AG10803 (cell line): ENCODE measurements around the gene INTS12.
"Not testable (repeated sequence)": the region's sequence is repeated elsewhere in the genome, so short reads cannot be mapped to it uniquely, and the experiment has no call there.

Experiments used
- DNase-seq: peaks from one replicate; pipeline ENCODE4 v3.0.0; 2010; ENCODE audit warnings: low read depth
- H3K4me3 ChIP-seq: 2 replicates; pipeline ENCODE4 v1.5.1; 2011; ENCODE audit warnings: mild to moderate bottlenecking, low read length, control low read depth
- TF ChIP-seq, protein P1 (sequence below): conservative IDR thresholded peaks from 2 replicates; pipeline ENCODE4 v1.5.1; 2011; ENCODE audit warnings: mild to moderate bottlenecking, low read length, control low read depth, inconsistent platforms

The INTS12 gene

DNA sequence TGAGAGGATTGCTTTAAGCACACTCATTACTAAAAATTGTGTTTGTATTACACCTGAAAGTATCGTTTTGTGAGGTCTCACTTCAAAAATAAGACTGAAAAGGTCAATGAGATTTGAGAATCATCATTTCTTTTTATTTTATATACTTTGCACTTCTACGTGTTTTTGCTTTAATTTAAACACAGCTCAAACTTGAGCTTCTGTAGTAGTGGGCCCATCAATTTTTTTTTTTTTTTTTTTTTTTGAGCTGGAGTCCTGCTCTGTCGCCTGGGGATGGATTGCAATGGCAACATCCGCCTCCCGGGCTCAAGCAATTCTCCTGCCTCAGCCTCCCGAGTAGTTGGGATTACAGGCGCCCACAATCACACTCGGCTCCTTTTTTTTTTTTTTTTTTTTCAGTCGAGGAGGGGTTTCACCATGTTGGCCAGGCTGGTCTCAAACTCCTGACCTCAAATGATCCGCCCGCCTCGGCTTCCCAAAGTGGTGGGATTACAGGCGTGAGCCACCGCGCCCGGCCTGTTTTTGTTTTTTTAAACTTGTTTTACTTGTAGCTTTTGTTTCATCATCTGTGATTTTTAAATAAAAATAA is 1.6 kb upstream of the INTS12 start:
- DNase-seq = no peak
- TF ChIP-seq, protein P1, sequence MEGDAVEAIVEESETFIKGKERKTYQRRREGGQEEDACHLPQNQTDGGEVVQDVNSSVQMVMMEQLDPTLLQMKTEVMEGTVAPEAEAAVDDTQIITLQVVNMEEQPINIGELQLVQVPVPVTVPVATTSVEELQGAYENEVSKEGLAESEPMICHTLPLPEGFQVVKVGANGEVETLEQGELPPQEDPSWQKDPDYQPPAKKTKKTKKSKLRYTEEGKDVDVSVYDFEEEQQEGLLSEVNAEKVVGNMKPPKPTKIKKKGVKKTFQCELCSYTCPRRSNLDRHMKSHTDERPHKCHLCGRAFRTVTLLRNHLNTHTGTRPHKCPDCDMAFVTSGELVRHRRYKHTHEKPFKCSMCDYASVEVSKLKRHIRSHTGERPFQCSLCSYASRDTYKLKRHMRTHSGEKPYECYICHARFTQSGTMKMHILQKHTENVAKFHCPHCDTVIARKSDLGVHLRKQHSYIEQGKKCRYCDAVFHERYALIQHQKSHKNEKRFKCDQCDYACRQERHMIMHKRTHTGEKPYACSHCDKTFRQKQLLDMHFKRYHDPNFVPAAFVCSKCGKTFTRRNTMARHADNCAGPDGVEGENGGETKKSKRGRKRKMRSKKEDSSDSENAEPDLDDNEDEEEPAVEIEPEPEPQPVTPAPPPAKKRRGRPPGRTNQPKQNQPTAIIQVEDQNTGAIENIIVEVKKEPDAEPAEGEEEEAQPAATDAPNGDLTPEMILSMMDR = no peak
- peak overlapping the region; percentile 82; the same call in 1 of the 2 replicates for H3K4me3 ChIP-seq

DNA sequence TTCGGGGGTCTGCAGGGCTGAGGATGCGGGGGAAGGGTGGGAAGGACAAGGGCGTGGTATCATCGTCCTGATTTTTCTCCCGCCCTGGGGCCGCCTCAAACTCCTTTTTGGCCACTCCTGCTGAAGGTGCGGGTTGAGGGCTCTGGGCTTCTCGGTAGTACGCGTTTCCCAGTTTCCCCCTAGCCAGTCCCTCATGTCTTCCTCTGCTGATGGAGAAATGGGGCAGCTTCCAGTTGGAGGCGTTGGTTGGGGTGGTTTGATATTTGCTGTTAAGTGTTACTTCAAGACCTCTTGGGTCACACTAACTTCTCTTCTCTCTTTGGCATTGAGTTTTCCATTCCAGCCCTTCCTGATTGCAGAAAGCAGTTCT is 577 bp upstream of the INTS12 start:
- TF ChIP-seq, protein P1 = no peak
- H3K4me3 ChIP-seq = peak overlapping the region; percentile 82
- no peak for DNase-seq

DNA sequence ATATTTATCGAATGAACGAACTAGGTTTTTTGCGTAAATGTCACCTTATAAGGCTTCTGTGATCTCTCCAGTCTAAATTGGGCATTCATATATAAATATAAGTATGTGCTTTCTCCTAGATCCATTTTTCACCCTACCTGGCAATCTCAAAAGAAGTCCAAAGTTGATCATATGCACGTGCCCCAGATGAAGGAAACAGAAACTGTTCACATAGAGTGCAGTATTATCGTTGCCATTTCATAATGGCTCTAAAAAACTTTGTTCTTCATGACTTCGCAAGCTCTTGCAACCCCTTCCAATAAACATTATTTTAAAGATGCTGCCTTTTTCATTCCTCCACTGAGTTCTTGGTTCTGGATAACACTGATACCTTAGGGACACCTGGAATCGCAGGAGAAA is 708 bp downstream of the INTS12 start:
- TF ChIP-seq, protein P1 = no peak
- DNase-seq = no peak
- peak overlapping the region; percentile 82 for H3K4me3 ChIP-seq

DNA sequence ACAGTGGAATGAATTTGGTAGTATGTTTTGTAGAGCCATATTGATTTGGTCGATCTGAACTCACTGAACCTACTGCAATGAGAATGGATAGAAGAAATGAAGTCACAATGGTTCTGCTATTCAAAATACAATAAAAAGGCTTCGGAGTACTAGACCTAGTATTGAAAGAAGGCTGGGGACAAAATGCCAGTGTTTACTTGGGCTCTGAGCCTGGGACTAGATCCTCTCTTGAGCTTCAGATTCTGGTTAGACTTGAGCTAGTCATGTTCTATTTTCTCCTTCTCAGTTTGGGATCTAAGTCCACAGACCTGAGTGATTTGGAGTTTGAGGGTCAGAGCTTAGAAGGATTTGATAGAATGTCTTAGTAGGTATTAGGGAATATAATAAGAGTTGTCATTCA is 9.9 kb downstream of the INTS12 start:
- TF ChIP-seq, protein P1 = no peak

DNA sequence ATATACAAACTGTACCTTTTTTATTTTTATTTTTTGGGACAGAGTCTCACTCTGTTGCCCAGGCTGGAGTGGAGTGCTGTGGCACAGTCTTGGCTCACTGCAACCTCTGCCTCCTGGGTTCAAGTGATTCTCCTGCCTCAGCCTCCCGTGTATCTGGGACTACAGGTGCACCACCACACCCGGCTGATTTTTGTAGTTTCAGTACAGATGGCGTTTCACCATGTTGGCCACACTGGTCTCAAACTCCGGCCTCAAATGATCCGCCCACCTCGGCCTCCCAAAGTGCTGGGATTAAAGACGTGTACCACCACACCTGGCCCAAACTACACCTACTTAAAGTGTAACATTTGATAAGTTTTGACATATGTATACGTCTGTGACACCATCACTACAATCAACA is 12.7 kb downstream of the INTS12 start:
- H3K4me3 ChIP-seq, DNase-seq: not testable (repeated sequence)

More for the DNA sequence above, 9.9 kb downstream of the INTS12 start:
- H3K4me3 ChIP-seq = no peak overlapping the region
- DNase-seq = no peak

DNA sequence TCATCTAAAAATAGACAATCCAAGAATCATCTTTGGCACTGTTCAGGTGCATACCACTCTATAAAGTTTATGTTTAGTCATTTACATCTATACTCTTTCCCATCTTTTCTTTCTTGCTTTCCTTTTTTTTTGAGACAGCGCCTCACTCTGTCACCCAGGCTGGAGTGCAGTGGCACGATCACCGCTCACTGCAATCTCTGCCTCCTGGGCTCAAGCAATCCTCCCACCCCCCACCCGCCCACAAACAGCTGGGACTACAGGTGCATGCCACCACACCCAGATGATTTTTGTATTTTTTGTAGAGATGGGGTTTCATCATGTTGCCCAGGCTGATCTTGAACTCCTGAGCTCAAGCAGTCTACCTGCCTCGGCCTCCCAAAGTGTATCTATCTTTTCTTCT is 13.7 kb downstream of the INTS12 start:
- DNase-seq, H3K4me3 ChIP-seq: not testable (repeated sequence)

DNA sequence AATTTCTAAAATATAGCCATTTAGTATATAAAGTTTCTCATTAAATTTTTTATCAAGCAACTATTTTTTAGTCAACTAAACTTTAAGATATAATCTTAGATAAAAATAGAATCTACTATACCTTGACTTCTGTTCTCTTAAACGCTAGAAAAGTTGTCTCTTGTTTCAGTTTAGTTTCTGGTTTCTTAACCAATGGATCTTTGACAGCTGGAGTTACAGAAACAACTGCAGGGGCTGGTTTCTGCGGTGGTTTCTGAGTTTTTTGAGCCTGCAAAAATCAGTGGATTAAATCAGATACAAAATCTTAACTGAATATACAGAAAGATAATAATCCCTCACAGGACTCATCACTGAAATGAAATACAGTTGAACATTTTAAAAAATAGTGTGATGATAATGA is 21.9 kb downstream of the INTS12 start:
- TF ChIP-seq, protein P1 = no peak
- DNase-seq = no peak

DNA sequence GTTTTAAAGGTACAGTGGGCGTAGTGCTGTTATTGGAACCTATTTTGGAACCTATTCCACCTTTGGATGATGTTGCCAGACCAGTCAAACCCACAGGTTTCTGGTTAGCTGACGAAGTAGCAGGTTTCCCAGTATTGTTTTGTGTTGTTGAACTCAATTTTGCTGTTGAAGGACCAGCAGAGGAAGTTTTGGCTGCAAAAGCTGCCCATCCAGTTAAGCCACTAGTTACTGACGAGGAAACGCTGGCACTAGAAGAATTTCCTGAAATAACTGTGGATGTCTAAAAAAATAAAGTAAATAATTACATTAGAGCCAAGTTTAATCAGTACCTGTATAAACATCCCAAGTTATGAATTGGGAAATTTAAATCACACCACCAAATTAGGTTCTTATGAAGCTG is 25.5 kb downstream of the INTS12 start:
- DNase-seq = no peak
- H3K4me3 ChIP-seq = no peak overlapping the region
- TF ChIP-seq, protein P1 = no peak

More for the DNA sequence above, 21.9 kb downstream of the INTS12 start:
- no peak overlapping the region for H3K4me3 ChIP-seq
